ENCODE data around the gene SNX15. TPM values are rescaled to one million over a fixed set of nuclear protein-coding genes. Genes with fewer than 3 reads are reported as not detected.

SNX15 gene
- total and polyA plus RNA-seq, 2 donors (not counting 3 experiments of a cell fraction or from before 2014, with no cell fraction given) = 15.5 to 21.8 TPM

DNA sequence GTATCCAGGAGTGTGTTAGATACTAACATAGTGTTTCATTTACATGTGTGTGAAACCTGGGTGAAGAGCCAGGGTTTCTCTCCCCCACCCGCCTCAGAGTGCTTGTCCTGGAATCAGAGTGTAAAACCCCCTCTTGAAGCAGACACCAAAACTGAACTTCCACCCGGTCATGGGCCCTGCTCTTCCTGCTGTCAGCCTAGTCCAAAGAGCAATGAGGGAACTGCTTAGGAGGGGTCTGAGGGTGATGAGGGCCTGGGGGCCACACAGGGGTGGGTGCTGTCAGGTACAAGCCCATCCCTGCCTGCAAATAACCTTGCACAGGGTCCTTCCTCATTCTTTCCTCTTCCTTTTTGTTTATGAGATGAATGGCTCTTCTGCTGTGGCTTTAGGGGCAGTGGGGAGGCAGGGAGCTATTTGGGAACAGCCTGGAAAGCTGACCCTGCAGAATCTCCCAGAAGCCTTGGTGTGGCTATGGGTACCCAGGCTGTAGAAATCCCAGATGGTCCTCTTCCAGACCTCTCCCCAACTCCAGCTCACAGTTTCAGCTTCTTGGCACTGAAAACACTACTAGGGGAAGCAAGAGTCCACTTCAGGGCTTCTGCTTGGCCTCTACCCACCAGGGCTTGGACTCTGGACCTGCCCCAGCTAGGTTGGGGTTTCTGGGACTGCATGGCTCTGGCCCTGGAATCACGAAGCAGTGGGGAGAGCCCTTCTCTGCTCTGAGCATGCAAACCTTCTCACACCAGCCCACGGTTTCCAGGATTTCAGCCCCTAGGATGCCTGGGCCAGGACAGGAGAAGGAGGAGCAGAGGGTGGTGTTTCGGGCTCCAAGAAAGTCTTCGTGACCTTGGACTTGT, 39.0 kb upstream of the SNX15 start:
- FAIRE-seq = no peak
- Histone ChIP-seq H3K27ac (ENCODE audit: insufficient read depth, low read depth, low read length) (no peak overlapping the region), H3K9me3 (replicated peaks; ENCODE audit: control insufficient read depth, insufficient read depth, low read length) (no peaks in the 10 kb centered on the region), H3K4me3 (replicated peaks in 1 of 3; ENCODE audit: insufficient read depth in 1 of 3, low read depth in 1 of 3, low read length in 3 of 3) (no peak overlapping the region), H3K9ac (replicated peaks; ENCODE audit: extremely low read depth, insufficient read depth, low read length) (no peak overlapping the region), H3K4me1 (ENCODE audit: control insufficient read depth, extremely low read depth, insufficient read depth, low read length) (peaks cover 14% of the 10 kb centered on the region), H3K9me1 (replicated peaks; ENCODE audit: control insufficient read depth, extremely low read depth, insufficient read depth, low read length) (no peaks in the 10 kb centered on the region), H3K4me2 (ENCODE audit: insufficient read depth, low read length) (no peak overlapping the region), H3K36me3 (ENCODE audit: control insufficient read depth in 2 of 2, extremely low read depth in 1 of 2, insufficient read depth in 2 of 2, low read length in 2 of 2) (no peaks in the 10 kb centered on the region), H3K79me2 (ENCODE audit: control insufficient read depth, insufficient read depth, low read length) (no peaks in the 10 kb centered on the region), H4K20me1 (replicated peaks; ENCODE audit: control insufficient read depth, extremely low read depth, insufficient read depth, low read length) (no peaks in the 10 kb centered on the region), H3K27me3 (ENCODE audit: control insufficient read depth in 2 of 2, insufficient read depth in 2 of 2, low read length in 2 of 2) (no peaks in the 10 kb centered on the region), H2AFZ (ENCODE audit: low read depth, low read length) (no peak overlapping the region)
- no peak for DNase-seq (ENCODE audit: low read depth, low spot score)
- intact Hi-C loops (cut with micrococcal nuclease) = no loop called here
- ChIA-PET CTCF (interaction anchor here (1.3 to 1.6 kb wide), 3 partner anchors 9 to 51 kb away, joined by 3 to 5 read pairs (median 4); partner anchors contain the start of gene BATF2), POLR2A (no interaction called here)
- no TSS peak for BruUV-seq (replicated peaks)
- dilution Hi-C loops (cut with MboI; ENCODE audit: extremely low pct_ligation_motif_present, low sequenced_read_pairs) = no loop called here
- TF ChIP-seq EZH2 (IDR thresholded peaks at IDR 0.05; ENCODE audit: borderline replicate concordance, low read depth, low read length, severe bottlenecking) (no peak), POLR2A (IDR thresholded peaks at IDR 0.05; ENCODE audit: low read depth, low read length) (no peak), POLR2AphosphoS5 (IDR thresholded peaks at IDR 0.05; ENCODE audit: insufficient read depth, low read depth, low read length) (no peak), MYC (IDR thresholded peaks at IDR 0.05; ENCODE audit: low read depth, low read length) (no peak), JUN (IDR thresholded peaks at IDR 0.05; ENCODE audit: borderline replicate concordance, insufficient read depth, insufficient read length, low read depth) (no peak), FOS (IDR thresholded peaks at IDR 0.05; ENCODE audit: borderline replicate concordance, insufficient read depth, low read length) (no peak), GATA2 (IDR thresholded peaks at IDR 0.05; ENCODE audit: insufficient read depth, insufficient read length, low read depth, low read length) (no peak)
- TF ChIP-seq, protein P1, sequence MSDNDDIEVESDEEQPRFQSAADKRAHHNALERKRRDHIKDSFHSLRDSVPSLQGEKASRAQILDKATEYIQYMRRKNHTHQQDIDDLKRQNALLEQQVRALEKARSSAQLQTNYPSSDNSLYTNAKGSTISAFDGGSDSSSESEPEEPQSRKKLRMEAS (IDR thresholded peaks at IDR 0.05; ENCODE audit: insufficient read depth, insufficient read length) = no peak
- TF ChIP-seq, protein P2, sequence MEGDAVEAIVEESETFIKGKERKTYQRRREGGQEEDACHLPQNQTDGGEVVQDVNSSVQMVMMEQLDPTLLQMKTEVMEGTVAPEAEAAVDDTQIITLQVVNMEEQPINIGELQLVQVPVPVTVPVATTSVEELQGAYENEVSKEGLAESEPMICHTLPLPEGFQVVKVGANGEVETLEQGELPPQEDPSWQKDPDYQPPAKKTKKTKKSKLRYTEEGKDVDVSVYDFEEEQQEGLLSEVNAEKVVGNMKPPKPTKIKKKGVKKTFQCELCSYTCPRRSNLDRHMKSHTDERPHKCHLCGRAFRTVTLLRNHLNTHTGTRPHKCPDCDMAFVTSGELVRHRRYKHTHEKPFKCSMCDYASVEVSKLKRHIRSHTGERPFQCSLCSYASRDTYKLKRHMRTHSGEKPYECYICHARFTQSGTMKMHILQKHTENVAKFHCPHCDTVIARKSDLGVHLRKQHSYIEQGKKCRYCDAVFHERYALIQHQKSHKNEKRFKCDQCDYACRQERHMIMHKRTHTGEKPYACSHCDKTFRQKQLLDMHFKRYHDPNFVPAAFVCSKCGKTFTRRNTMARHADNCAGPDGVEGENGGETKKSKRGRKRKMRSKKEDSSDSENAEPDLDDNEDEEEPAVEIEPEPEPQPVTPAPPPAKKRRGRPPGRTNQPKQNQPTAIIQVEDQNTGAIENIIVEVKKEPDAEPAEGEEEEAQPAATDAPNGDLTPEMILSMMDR (IDR thresholded peaks at IDR 0.05; ENCODE audit: extremely low read depth in 1 of 2, insufficient read depth in 1 of 2, low read depth in 1 of 2, low read length in 2 of 2) = no peak
